Germinal center (tissue), 1 donor: ENCODE data around the gene TM4SF4.
A peak's percentile ranks its signal among the peaks of the same experiment; 100 is the strongest.

Source experiments
- DNase-seq: peaks from one replicate; pipeline ENCODE4 v3.0.0; 2012; ENCODE audit warnings: mixed read lengths, low spot score

Gene TM4SF4

DNA sequence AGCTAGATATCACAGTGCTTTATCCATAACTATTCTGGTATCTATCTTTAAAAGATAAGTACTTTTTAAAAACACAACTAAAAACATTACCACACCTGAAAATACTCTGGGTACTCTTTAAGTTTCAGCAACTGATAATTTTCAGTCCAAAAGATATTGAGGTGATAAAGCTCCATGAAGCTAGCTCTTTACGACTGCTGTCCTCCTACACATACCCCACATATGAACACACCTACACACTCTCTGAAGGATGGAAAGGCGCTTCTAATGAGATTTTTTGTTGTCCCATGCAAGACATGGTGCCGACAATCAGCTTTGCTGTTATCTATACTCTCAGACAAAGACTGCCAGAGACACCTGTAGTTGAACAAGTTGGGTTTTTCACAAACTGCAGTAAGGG lies 19.1 kb upstream of the TM4SF4 start:
- no peak for DNase-seq

DNA sequence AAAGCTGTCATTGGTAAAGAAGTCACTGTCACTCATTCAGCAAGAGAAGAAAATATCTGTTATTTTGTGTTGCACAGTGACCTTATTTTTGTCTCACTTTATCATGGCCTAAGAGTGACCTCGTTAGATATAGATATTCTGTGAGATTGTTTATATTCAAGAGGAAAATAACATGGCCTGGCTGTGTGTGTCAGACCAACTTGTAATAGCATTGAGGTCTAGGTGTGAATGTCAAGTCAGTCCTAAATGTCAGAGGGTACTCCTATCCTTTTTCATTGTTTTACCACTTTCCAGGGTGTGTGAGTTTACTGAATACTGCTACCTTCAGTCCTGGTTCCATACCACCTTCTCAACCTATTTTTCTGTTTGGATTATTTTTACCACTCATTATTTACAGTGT lies 18.5 kb upstream of the TM4SF4 start:
- no peak for DNase-seq

GRCh38 chr3:149459491-149460059 lies 14.9 kb upstream of the TM4SF4 start:
- no peak for DNase-seq

- DNase-seq, result no peak
Measured at GRCh38 chr3:149460117-149460516, 14.4 kb upstream of the TM4SF4 start.

DNA sequence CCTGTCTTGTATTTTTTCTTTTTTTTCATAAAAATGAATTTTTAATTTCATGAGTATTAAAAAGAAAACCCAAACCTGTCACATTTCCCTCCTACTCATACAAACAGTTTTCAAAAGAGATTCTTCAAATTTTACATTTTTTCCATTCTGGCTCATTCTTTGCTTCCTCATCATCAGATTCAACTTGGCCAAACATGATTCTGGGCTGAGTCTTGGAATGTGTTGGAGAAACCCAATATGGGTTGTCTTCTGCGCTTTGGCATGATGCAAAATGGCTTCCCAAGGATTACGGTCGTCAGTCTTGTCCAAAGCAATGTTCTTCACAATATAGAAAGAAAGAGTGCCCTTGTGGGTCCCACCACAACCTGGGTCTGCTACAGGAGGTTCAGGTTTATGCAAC lies 12.4 kb upstream of the TM4SF4 start:
- no peak for DNase-seq

- no peak for DNase-seq
Measured at GRCh38 chr3:149462581-149463011, 11.9 kb upstream of the TM4SF4 start.

GRCh38 chr3:149463921-149464320 lies 10.6 kb upstream of the TM4SF4 start:
- no peak for DNase-seq

DNA sequence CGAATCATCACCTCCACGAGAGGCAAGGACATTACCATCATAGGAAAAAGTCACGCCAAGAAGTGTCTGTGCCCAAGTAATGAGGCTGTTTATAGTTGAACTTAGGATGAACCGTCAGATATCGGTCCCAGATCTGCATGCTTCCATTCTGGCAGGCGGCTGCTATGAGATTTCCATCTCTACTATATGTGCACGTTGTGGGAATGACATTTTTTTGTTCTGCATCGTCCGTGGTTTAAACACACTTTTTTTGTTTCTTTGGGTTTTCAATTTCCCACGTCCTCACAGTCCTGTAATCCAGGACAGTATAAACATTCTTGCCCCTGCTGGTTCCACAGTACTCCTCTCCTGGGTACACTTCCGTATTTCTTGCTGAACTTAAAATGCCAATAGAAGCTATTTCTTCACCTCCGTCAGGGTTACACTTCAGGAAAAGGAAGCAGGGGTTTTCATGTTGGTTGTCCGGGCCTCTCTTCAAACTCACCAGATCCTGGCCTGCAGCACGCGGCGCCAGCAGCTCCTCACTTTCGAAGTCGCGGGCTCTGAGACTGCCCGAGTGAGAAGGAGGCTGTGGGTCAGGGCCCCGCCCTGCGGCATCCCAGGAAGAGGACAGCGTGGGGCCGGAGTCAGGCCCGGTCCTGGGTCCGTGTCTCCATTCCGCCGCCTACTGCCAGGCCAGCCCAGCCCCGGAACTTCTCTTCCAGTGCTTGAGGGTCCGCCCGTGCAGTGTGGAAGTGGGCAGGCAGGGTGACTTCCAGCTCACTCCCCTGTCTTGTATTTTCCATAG lies 9.8 kb upstream of the TM4SF4 start:
- DNase-seq, result no peak

DNA sequence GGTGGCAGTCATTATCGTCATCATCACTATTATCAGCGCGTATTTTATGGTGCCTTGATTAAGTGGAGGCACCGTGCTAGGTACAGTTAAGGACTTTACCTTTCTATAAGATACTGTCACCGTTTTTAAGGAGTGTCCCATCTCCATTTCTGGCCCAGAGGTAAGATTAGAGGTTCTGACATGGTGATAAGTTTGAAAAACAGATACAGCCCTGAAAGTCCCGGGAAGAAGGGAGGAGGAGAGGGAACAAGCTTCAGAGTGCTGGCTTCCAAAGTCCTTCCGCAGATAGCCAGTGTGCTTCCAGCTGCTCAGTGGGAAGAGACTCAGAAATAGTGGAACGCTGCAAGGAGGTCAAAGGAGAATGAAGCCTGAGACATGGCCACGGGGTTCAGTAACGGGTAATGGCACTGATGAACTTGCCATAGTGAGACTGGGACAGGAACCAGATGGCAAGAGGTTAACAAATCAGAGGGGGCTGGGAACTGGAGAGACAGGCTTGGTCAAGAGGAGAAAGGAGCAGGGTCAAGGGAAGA lies 9.1 kb upstream of the TM4SF4 start:
- no peak for DNase-seq

GRCh38 chr3:149466192-149466591 lies 8.3 kb upstream of the TM4SF4 start:
- no peak for DNase-seq

- no peak for DNase-seq
Measured at GRCh38 chr3:149468504-149469212, 5.8 kb upstream of the TM4SF4 start.

GRCh38 chr3:149470381-149470780 lies 4.1 kb upstream of the TM4SF4 start:
- no peak for DNase-seq

DNA sequence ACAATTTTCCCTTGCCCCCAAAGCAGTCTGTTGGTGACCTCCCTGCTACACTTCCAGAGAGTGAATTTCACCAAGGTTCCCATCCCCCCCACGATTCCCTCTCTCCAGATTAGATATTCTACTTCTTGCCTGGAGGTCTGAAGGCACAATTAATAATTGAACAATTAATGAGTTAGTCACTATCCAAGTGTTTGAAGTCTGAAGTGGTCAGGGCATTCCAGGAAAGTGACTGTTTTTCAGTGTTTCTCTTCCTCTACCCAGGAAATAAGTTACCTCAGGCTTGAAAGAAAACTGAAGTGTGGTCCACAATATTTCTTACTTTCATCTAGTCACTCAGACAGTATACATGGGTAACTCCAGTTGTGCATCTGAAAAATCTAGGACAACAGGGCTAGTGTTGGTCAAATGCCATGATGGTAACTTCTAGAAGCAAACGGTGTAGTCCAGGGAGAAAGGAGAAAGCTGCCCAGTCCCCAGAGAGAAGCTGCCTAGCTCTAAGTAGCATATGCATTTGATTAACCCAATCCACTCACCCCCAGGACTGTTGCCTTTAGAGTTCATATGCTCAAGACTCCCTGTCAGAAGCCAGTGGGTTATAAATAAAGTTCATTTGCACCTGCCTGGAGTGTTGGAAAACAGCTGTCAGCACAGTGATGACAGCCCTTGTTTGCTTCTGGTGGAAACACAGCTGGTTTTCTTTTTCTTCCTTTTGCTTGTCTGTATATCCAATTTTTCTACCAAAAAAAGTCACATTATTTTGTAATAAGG lies 2.3 kb upstream of the TM4SF4 start:
- no peak for DNase-seq

DNA sequence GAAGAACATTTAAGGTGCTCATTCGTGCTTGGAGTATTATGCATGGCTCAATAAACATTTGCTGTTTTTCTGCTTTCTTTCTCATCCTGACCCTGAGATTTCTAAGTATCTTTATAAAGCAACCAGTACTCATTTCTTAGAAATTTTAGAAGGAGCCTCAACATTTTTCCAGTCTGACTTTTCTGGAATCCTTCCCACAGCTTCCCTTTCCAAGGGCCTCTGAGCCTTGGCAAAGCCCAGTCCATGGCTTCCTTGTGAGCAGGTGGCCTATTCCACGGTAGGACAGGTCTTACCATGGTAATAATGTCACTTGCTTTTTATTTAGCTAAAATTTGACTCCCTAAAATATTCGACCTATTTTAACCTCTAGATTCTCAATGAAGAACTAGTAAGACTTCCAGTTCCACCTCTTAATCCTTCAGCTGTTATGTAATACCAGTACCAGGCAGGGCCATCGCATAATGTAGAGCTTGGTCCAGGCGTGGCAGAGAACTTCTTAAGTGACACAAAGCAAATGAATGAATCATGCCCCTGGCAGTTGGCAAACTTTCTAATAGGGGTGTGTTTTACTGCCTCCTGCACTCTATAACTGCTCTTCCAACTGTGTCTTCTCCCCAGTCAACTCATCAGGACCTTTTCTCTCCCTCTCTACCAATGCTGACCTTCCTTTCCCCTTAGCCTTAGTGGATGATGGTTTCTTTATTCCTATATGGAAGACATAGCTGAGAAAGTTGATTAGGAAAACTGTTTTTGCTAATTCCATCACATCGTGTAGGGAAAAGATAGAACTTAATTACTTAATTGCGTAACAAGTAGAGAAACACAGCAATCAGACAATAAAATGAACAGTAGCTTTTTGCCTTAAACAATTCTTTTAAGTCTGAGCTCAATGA lies 894 bp upstream of the TM4SF4 start:
- no peak for DNase-seq

- no peak for DNase-seq
Measured at GRCh38 chr3:149475451-149476060, 1.1 kb downstream of the TM4SF4 start.

- no peak for DNase-seq
Measured at GRCh38 chr3:149476225-149476624, 1.7 kb downstream of the TM4SF4 start.

- DNase-seq, result no peak
Measured at GRCh38 chr3:149479621-149480325, 5.3 kb downstream of the TM4SF4 start.

DNA sequence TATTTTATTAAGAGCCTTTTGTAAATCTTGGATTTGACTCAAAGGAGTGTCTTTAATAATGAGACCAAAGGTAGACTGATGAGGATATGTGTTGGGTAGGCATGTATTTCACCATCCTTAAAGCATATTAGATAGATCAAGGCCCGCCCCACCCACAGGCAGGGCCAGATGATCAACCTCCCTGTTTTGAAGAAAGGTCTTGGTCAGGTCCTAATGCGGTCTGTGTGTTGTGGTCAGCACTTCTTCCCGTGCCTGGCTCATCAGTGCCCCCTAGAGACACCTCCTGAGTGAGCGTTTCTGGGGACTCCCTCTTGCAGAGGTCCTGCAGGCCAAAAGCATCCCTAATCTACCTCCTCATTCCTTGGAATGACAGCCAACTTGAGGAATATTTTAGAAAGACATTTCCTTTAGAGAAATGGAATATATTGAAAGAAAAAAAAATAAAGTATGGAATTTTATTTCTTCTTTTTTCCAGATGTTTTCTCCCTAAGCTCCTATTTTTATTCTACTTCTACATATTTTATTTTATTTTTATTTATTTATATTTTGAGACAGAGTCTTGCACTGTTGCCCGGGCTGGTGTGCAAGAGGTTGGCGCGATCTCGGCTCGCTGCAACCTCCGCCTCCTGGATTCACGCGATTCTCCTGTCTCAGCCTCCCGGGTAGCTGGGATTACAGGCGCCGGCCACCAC lies 6.0 kb downstream of the TM4SF4 start:
- DNase-seq, result peak; percentile 15

GRCh38 chr3:149481056-149481455 lies 6.6 kb downstream of the TM4SF4 start:
- DNase-seq, result no peak
